HG03558 (cell line): ENCODE measurements around the gene NR5A1.

ENCODE experiments used
- ATAC-seq: cut with Tn5 transposase; IDR thresholded peaks from one replicate; pipeline ENCODE4 v1.9.1; 2021; ENCODE audit warnings: moderate number of reproducible peaks; ENCODE audit not compliant: unreplicated experiment; ENCODE audit errors: extremely low read depth

The NR5A1 gene

DNA sequence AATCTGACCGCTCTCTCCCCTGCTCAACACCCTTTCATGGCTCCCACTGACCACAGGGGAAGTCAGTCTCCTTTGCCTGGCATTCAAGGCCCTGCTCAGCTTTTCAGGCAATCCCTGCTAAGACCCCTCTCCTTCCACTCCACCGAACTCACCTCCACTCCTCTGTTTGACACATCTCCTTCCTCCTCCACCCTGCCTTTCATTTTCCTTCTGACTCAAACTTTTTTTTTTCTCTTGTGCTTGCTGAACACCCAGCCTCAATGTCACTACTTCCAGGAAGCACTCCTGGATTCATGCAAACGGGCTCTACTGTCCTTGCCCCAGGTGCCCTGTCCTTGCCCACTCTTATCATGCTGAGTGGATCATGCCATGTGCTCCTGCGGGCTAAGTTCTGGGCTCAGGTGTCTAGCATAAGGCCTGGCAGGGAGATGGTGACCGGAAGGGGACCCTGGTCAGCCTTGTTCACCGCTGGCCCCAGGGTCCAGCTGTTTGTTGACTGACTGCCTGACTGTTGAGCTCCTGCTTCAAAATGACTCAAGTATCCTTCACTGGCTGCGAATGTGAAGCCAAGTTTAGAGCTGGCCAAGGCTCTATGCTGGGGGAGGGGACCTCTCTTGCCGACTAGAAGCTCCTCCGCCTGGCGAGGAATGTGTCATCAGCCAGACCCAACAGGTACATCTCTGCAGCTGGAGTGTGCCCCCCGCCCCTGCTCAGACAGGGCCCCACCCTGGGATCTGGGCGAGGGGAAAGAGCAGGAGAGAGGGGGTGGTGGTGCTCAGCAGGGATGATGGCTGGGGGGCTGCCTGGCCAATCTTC, 6.2 kb downstream of the NR5A1 start:
- no peak for ATAC-seq

GRCh38 chr9:124500028-124500795, 7.0 kb downstream of the NR5A1 start:
- no peak for ATAC-seq

- no peak for ATAC-seq
These were observed 8.0 kb downstream of the NR5A1 start for GRCh38 chr9:124499216-124499615.

DNA sequence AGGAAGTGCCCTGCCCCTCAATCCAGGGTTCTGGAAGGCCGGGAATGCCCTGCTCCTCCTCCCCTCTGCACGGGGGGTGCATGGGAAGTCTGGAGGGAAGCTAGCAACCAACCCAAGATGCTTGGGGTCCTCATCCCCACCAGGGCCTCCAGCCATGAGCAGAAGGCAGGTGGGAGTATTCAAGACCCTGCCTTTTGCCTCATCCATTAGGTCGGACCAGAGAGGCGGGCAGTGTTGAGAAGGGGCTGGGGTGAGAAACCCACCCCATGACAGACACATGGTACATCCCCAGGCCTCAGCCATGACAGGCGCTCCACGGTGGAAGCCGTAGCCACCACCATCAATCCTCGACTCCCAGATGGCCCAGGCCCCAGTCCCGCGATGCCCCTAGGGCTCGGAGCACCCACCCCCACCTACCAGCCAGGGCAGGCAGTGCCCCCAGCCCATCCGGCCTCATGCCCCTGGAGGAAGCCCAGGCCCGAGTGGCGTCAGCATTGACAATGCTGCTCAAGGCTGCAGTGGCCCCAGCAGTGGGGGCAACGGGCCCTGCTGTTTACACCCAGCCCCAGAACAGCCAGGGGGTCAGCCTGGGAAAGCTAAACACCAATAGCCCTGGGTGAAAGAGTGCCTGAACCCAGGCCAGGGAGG, 8.6 kb downstream of the NR5A1 start:
- no peak for ATAC-seq

DNA sequence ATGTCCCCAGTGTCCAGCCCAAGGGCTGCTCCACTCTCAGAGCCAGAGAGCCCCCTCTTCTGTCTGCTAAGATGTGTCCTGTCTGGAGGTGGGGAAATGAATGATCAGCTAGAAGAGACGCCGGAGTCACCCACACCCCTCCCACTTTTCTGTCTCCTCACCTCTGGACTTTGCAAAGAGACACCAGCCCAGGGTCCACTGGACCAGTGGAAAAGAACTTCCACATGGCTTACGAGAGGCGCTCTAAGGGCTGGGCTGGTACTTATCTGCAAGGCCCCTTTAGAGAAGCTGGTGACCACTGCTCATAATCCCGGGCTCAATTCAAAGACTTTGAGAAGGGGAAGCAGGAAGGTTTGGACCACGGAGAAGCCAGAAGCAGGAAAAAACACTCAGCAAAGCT, 9.2 kb downstream of the NR5A1 start:
- no peak for ATAC-seq

- no peak for ATAC-seq
These were observed 9.8 kb downstream of the NR5A1 start for GRCh38 chr9:124497441-124497840.

DNA sequence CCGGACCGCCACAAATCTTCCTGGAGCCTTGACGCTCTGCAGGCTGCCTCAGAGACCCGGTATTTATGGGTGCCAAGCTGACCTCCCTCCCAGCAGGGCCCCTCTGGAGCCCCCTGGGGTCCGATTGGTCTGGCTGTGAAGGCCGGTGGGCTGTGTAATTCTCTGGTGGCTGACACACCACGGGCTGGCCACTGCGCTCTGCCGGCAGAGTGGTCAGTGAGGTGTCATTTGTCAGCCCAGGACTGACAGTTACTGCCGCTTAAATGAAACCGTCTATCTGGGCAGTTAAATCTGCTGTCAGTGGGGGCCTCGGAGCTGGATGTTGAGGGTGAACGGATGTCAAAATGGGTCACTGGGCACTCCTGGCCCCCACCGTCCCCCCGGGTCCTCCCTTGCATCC, 10.7 kb downstream of the NR5A1 start:
- ATAC-seq: no peak

GRCh38 chr9:124496075-124496449, 11.1 kb downstream of the NR5A1 start:
- no peak for ATAC-seq

DNA sequence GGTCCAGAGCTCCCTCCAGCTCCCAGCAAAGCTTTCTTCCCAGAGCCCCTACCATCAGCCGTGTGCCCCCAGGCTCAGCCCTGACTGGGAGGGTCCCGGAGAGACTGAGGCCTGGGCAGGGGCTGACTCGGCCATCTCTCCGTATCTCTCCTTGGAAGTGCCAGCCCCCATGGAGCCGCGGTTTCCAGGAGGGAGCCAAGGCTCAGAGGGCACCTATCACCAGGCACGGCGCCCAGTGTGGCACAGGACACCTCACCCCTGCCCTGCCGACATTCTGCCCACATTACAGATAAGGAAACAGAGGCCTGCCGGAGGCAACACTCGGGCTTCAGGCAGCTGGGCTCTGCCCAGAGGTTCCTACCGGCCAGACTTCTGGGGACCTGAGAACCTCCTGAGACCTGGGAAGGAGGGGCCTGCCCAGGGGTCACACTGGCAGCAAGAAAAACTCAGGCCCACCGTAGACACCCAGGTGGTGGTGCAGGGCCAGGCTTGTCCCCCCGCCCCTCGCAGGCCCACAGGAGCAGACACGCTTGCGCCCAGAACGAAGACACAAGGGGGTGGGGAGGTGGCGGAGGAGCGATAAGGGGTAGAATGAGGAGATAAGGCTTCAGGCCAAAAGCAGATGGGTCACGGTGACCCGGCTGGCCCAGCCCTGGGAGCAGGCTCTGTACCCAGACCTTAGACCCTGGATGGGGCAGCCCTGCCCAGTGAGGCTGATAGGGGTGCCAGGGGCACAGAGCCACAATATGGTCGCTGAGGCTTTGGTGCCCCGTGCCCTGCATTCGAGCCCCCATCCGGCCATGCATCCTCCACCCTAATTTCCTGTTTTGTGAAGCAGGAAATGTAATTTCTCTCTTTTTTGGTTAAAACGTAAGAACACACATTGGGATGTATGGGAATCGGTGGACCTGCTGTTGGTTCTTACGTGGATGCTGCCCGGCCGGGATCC, 11.8 kb downstream of the NR5A1 start:
- no peak for ATAC-seq

DNA sequence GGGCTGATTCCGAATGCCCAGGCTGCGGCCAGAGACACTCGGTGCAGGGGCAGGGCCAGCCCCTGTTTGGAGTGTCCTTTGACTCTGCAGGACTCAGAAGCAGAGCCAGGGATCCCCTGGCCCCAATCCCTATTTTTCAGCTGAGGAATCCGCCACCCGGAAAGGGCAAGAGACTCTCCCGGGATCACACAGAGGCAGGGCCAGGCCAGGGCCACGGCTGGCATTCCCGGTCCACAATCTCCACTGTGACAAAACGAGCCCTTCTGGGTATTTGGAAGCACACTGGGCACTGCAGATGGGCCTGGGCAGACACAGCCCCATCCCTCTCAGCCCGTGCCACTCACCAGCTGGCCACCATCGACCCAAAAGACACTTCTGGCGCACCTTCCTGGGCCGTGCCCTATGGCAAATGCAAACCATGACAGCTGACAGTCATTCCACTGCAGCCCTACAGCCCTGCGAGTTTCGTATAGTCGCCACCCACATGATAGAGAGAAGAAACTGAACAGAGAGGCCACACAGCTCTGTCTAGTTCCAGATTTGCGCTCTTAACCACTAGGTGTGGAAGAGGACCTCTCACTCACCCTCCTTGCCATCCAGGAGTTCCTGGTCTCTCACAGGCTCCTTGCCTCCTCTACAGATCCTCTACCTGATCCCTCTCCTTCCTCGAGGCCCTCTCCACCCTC, 13.3 kb downstream of the NR5A1 start:
- no peak for ATAC-seq

GRCh38 chr9:124493218-124493617, 14.0 kb downstream of the NR5A1 start:
- ATAC-seq: no peak

GRCh38 chr9:124492818-124493217, 14.4 kb downstream of the NR5A1 start:
- no peak for ATAC-seq

- no peak for ATAC-seq
These were observed 15.9 kb downstream of the NR5A1 start for GRCh38 chr9:124491049-124491975.

- no peak for ATAC-seq
These were observed 17.2 kb downstream of the NR5A1 start for GRCh38 chr9:124490004-124490403.

DNA sequence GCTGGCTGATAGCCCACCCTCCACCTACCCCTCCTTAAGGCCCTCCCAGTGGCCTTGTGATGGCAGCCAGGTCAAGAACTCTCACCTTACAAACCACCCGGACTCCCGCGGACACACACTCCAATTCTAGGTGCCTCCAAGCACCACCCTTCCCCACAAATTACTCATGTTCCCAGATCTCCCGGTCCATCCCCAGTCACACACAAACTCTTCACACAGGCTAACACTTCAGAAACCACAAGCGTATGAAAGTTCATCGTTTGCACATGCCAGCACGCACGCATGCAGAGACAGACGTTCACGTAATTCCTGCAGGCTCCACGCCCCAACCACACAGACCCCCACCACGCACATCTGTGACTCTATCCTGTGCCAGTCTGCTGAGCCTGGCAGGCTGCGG, 18.0 kb downstream of the NR5A1 start:
- ATAC-seq: no peak

- ATAC-seq: no peak
These were observed 18.5 kb downstream of the NR5A1 start for GRCh38 chr9:124488641-124489210.

GRCh38 chr9:124487260-124488182, 19.7 kb downstream of the NR5A1 start:
- no peak for ATAC-seq
